GM12878 (cell line): Measurements from ENCODE around the gene OTUD5. TPM values are rescaled to one million over a fixed set of nuclear protein-coding genes. Genes with fewer than 3 reads are reported as not detected.

Experiments used
- BMI1 ChIP-seq: fragments of 450-650 bp; IDR thresholded peaks from 2 replicates; pipeline ENCODE4 v1.6.1; 2016; ENCODE audit warnings: mild to moderate bottlenecking, moderate library complexity, borderline replicate concordance
- CBX3 ChIP-seq: fragments of 200-600 bp; sonication (generic); IDR thresholded peaks from 2 replicates; pipeline ENCODE4 v1.6.1; 2016; ENCODE audit warnings: low read depth, borderline replicate concordance
- CBX5 ChIP-seq: sonication (generic); IDR thresholded peaks from 2 replicates; pipeline ENCODE4 v1.6.1; 2016; ENCODE audit warnings: low read depth, moderate library complexity, mild to moderate bottlenecking, inconsistent platforms
- CHD1 ChIP-seq: IDR thresholded peaks from 2 replicates; pipeline ENCODE4 v1.6.1; 2012; ENCODE audit warnings: low read depth, low read length, improper control_type of control experiment
- CHD2 ChIP-seq: IDR thresholded peaks from 2 replicates; pipeline ENCODE4 v1.6.1; 2011; ENCODE audit warnings: low read depth, low read length, improper control_type of control experiment, borderline replicate concordance
- CREM ChIP-seq: IDR thresholded peaks from 2 replicates; pipeline ENCODE4 v1.6.1; 2014; ENCODE audit warnings: antibody characterized with exemption, low read depth
- E2F8 ChIP-seq: fragments of 450-650 bp; IDR thresholded peaks from 2 replicates; pipeline ENCODE4 v1.6.1; 2018; ENCODE audit warnings: mild to moderate bottlenecking, low read depth, moderate library complexity; ENCODE audit not compliant: partially characterized antibody
- EP300 ChIP-seq, 2 experiments: fragments of 150-350 bp in 1 of 2; IDR thresholded peaks; 2 replicates each; pipeline ENCODE4 v1.6.1; 2011 to 2012; ENCODE audit warnings: low read depth in 2 of 2, low read length in 2 of 2, borderline replicate concordance in 1 of 2, improper control_type of control experiment in 1 of 2, inconsistent platforms in 1 of 2; ENCODE audit not compliant: control insufficient read depth in 1 of 2
- HCFC1 ChIP-seq: fragments of 150-350 bp; IDR thresholded peaks from 2 replicates; pipeline ENCODE4 v1.6.1; 2014; ENCODE audit warnings: low read length
- HDAC6 ChIP-seq: fragments of 200-600 bp; sonication (generic); IDR thresholded peaks from one replicate; pipeline ENCODE4 v1.8.0; 2017; ENCODE audit warnings: antibody characterized with exemption; ENCODE audit not compliant: unreplicated experiment
- MLLT1 ChIP-seq: fragments of 450-650 bp; IDR thresholded peaks from 2 replicates; pipeline ENCODE4 v1.6.1; 2016; ENCODE audit warnings: mild to moderate bottlenecking
- MTA2 ChIP-seq: fragments of 450-650 bp; IDR thresholded peaks from 2 replicates; pipeline ENCODE4 v1.6.1; 2016; ENCODE audit warnings: low read depth, mild to moderate bottlenecking, moderate library complexity
- NBN ChIP-seq: fragments of 450-650 bp; IDR thresholded peaks from 2 replicates; pipeline ENCODE4 v1.6.1; 2016
- NFYB ChIP-seq: IDR thresholded peaks from 2 replicates; pipeline ENCODE4 v1.6.1; 2011; ENCODE audit warnings: low read depth, mild to moderate bottlenecking, low read length, improper control_type of control experiment, moderate library complexity; ENCODE audit not compliant: insufficient read depth
- PAX8 ChIP-seq: fragments of 450-650 bp; IDR thresholded peaks from 2 replicates; pipeline ENCODE4 v1.6.1; 2017; ENCODE audit warnings: mild to moderate bottlenecking, moderate library complexity
- RELA ChIP-seq: fragments of 450-650 bp; IDR thresholded peaks from 2 replicates; pipeline ENCODE4 v1.8.0; 2014; ENCODE audit warnings: borderline replicate concordance; ENCODE audit not compliant: partially characterized antibody
- SKIL ChIP-seq: fragments of 450-650 bp; IDR thresholded peaks from 2 replicates; pipeline ENCODE4 v1.6.1; 2017; ENCODE audit warnings: mild to moderate bottlenecking, low read depth, inconsistent platforms; ENCODE audit not compliant: poor library complexity, severe bottlenecking
- SRF ChIP-seq, 2 experiments: IDR thresholded peaks; 2 replicates each; pipeline ENCODE4 v1.6.1; 2011; ENCODE audit warnings: low read depth in 2 of 2, low read length in 2 of 2, mild to moderate bottlenecking in 1 of 2, moderate library complexity in 1 of 2
- TCF3 ChIP-seq: IDR thresholded peaks from 2 replicates; pipeline ENCODE4 v1.6.1; 2012; ENCODE audit warnings: low read depth, mild to moderate bottlenecking, low read length, borderline replicate concordance; ENCODE audit not compliant: insufficient read depth
- WRNIP1 ChIP-seq: IDR thresholded peaks from 2 replicates; pipeline ENCODE4 v1.6.1; 2011; ENCODE audit warnings: low read depth, low read length, improper control_type of control experiment, borderline replicate concordance
- ZSCAN29 ChIP-seq: fragments of 450-650 bp; IDR thresholded peaks from 2 replicates; pipeline ENCODE4 v1.6.1; 2017; ENCODE audit warnings: mild to moderate bottlenecking, moderate library complexity
- polyA plus RNA-seq, 11 experiments: library from polyadenylated mRNA; depleted of rRNA in 4 of 11; unstranded in 6 of 11; stranded (reverse) in 5 of 11; fragments of >200 nt; fragmentation: Nextera tagmentation in 4 of 11; fragmentation: Illumina TruSeq in 1 of 11; extraction: Ambion mirVana in 4 of 11; extraction: Trizol in 1 of 11; gene quantifications; 1 replicate in 1 of 11; 2 replicates in 10 of 11; pipeline versions ENCODE4 v1.2.1 to v1.2.3, GENCODE V29; 2011 to 2016; ENCODE audit warnings: inconsistent platforms in 2 of 11, missing spikeins in 2 of 11, low read depth in 1 of 11
- total RNA-seq, 4 experiments: library from RNA; depleted of rRNA in 3 of 4; stranded (reverse); fragments of >200 nt in 3 of 4; fragmentation: Illumina TruSeq in 1 of 4; extraction: Trizol in 1 of 4; gene quantifications; 2 replicates each; pipeline versions ENCODE4 v1.2.1 to v1.2.3, GENCODE V29; 2013 to 2021

OTUD5 gene
- total and polyA plus RNA-seq, 10 of the 15 experiments (the other 5 are each of a cell fraction or from before 2014, with no cell fraction given): 2.0 to 50.3 (median 22.7) TPM

GRCh38 chrX:48938721-48939425 is 18.5 kb downstream of the OTUD5 start (continued):
- peak; percentile 97 to 98 for TF ChIP-seq EP300 (IDR thresholded peaks at IDR 0.05; ENCODE audit: borderline replicate concordance in 1 of 2, control insufficient read depth in 1 of 2, low read depth in 2 of 2, low read length in 2 of 2)
- no peak for TF ChIP-seq E2F8
- TF ChIP-seq HCFC1: no peak
- peak; percentile 80; the same call in 1 of the 2 replicates for TF ChIP-seq CREM
- no peak for TF ChIP-seq SRF (IDR thresholded peaks at IDR 0.05; ENCODE audit: low read depth in 2 of 2, low read length in 2 of 2)
- no peak for TF ChIP-seq WRNIP1
- TF ChIP-seq CBX5: no peak
- TF ChIP-seq NFYB: no peak
- TF ChIP-seq CBX3: no peak
- TF ChIP-seq SKIL: peak; percentile 74
- no peak for TF ChIP-seq MLLT1
- no peak for TF ChIP-seq CHD1
- no peak; the same call in 1 of the 2 replicates for TF ChIP-seq BMI1
- TF ChIP-seq NBN: no peak
- no peak for TF ChIP-seq ZSCAN29
- TF ChIP-seq RELA: peak; percentile 96
- TF ChIP-seq CHD2: peak; percentile 57; the same call in 1 of the 2 replicates
- no peak for TF ChIP-seq HDAC6
- TF ChIP-seq MTA2: peak; percentile 79
- TF ChIP-seq TCF3: peak; percentile 98
- no peak for TF ChIP-seq PAX8
